Activated CD8-positive, alpha-beta T cell treated with anti-CD3 and anti-CD28 coated beads, Interleukin-2, amount 10 ng/mL, durations not matched to agents 7 days and 5 days (primary cell): ENCODE results near the gene SNRPE. TPM values are rescaled to one million over a fixed set of nuclear protein-coding genes. Genes with fewer than 3 reads are reported as not detected.
"Not testable (repeated sequence)": the region's sequence is repeated elsewhere in the genome, so short reads cannot be mapped to it uniquely, and the experiment has no call there.

Source experiments
- ATAC-seq: fragments of 150-1000 bp; cut with Tn5 transposase; one replicate; pipeline ENCODE4 v1.10.0; 2021; ENCODE audit warnings: moderate library complexity
- CTCF ChIA-PET: fragments of 350-600 bp; sonication (Branson Sonifier 250); formaldehyde crosslinking; loops from one replicate; lab custom pipeline; 2021; ENCODE audit warnings: antibody characterized with exemption; lab: Charles Lee
- POLR2A ChIA-PET: fragments of 350-600 bp; sonication (Branson Sonifier 250); formaldehyde crosslinking; loops from one replicate; lab custom pipeline; 2021; ENCODE audit warnings: antibody characterized with exemption; lab: Charles Lee
- DNase-seq: peaks from one replicate; pipeline ENCODE4 v3.0.0-alpha.2; 2020
- H3K27ac Mint-ChIP-seq: one replicate; pipeline ENCODE4 v1.8.0; 2021; ENCODE audit warnings: mild to moderate bottlenecking, mixed read lengths
- H3K27me3 Mint-ChIP-seq: one replicate; pipeline ENCODE4 v1.8.0; 2021; ENCODE audit warnings: low read depth, mixed read lengths
- H3K36me3 Mint-ChIP-seq: one replicate; pipeline ENCODE4 v1.8.0; 2021; ENCODE audit warnings: low read depth, mixed read lengths
- H3K4me1 Mint-ChIP-seq: one replicate; pipeline ENCODE4 v1.8.0; 2021; ENCODE audit warnings: low read depth, mixed read lengths
- H3K4me3 Mint-ChIP-seq: one replicate; pipeline ENCODE4 v1.8.0; 2021; ENCODE audit warnings: mild to moderate bottlenecking, mixed read lengths
- H3K9me3 Mint-ChIP-seq: one replicate; pipeline ENCODE4 v1.8.0; 2022; ENCODE audit warnings: mixed read lengths; ENCODE audit not compliant: insufficient read depth
- total RNA-seq, 2 experiments: library from RNA; stranded (reverse); gene quantifications; one replicate each; pipeline ENCODE4 v1.2.3, GENCODE V29; 2021

Gene SNRPE
- total RNA-seq: 100 to 1,000 TPM; 187 to 201 TPM

DNA sequence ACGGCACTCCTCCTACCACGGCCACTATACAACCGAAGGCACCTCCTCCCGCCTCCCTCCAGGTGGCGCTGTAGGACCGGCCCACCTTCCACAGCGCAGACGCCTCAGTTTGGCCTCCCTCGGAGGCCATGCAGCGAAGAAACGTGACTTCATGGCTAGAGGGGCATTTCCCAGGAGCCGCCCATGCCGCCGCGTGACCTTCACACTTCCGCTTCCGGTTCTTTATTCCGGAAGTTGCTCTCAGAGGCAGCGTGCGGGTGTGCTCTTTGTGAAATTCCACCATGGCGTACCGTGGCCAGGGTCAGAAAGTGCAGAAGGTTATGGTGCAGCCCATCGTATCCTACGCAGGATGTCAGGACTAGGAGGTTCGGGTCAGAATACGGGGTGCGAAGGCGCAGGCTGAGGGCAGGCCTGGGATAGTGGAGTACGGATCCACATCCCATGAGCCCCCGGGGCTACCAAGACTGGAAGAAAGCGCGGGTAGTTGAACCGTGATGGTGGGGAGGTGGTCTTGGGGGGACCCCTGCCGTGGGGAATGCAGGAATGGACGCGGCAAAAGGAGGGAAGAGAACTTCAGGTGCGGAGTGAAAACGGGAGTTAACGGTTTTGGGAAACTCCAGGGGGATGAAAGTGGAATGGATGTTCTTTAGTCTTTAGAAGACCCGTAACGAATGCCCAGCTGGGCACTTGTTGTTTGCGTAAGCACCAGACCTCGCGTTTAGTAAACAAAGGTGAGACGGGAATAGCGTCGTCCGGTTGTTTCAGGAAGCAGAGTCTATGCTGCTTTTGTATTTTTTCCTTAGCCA, at the start of gene SNRPE:
SNRPE (plus strand) TSS at position 221 of the 806 bp plus-strand sequence; CDS start at position 282, 61 bp downstream.
- Mint-ChIP-seq H3K4me1 (peaks cover 18% of the 10 kb centered on the region), H3K9me3 (no peaks in the 10 kb centered on the region), H3K27ac (peak within 1 kb of the TSS; percentile 94), H3K36me3 (peaks cover 36% of the 10 kb centered on the region), H3K27me3 (no peaks in the 10 kb centered on the region), H3K4me3 (peak within 1 kb of the TSS; percentile 96)
- ChIA-PET CTCF (interaction anchor here (1.2 to 7.7 kb wide), 5 partner anchors 10 to 945 kb away, joined by 3 to 71 read pairs (median 5); partner anchors contain the start of gene ATP2B4), POLR2A (no interaction called here)
- DNase-seq: peak; percentile 97
- ATAC-seq: peak; percentile 98

DNA sequence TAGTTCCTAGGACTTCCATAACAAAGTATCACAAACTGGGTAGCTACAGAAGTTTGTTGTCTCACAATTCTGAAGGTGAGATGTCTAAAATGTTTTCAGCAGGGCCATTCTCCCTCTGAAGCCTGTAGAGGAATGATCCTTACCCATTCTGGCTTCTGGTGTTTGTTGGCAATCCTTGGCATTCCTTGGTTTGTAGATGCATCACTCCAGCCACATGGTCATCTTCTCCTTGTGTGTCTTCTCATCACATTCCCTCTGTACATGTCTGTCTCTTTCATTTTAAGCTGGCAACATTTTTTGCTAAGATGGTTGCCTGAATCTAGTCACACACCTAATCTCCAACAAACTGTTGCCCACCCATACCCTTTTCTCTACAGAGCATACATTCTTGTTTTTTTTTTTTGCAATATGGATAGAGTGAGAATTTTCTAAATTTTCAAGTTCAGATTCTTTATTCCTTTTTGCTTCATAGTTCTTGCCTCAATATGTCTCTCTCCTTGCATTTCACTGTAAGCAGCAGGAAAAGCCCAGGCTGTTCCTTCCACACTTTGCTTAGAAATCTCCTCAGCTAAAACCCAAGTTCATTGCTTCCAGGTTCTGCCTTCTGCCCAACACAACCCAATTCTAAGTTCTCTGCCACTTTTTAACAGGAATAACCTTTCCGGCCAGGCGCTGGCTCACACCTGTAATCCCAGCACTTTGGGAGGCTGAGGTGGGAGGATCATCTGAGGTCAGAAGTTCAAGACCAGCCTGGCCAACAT, 47.6 kb upstream of the SNRPE start:
- DNase-seq: no peak
- CTCF ChIA-PET: no interaction called here
- H3K9me3 Mint-ChIP-seq: no peaks in the 10 kb centered on the region
- H3K27me3 Mint-ChIP-seq: no peaks in the 10 kb centered on the region
- no peak overlapping the region for H3K4me3 Mint-ChIP-seq
- H3K36me3 Mint-ChIP-seq: peaks cover 48% of the 10 kb centered on the region
- no peak for ATAC-seq
- H3K4me1 Mint-ChIP-seq: peaks cover 14% of the 10 kb centered on the region
- no peak overlapping the region for H3K27ac Mint-ChIP-seq
- POLR2A ChIA-PET: no interaction called here

DNA sequence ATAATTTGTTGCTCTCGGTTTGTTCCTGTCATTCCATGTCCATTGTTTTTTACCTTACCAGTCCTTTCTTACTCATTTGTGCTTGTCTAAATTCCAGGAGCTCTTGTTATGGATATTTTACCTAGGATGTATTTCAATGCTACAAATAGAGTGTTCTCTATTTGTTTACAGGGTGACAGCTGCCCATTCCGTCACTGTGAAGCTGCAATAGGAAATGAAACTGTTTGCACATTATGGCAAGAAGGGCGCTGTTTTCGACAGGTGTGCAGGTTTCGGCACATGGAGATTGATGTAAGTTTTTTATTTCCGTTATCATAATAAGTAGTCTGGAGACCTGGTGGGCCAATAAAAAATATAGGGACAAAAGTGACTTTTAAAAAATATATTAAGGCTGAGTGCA, 43.0 kb upstream of the SNRPE start:
- no peak for ATAC-seq
- CTCF ChIA-PET: no interaction called here
- H3K27ac Mint-ChIP-seq: no peak overlapping the region
- H3K4me1 Mint-ChIP-seq: peaks cover 5% of the 10 kb centered on the region
- no peaks in the 10 kb centered on the region for H3K9me3 Mint-ChIP-seq
- no peak for DNase-seq
- H3K4me3 Mint-ChIP-seq: no peak overlapping the region
- POLR2A ChIA-PET: interaction anchor here (0.8 kb wide), 1 partner anchor 54 kb away, joined by 3 read pairs; the partner anchor contains the start of gene LAX1
- peaks cover 53% of the 10 kb centered on the region for H3K36me3 Mint-ChIP-seq
- no peaks in the 10 kb centered on the region for H3K27me3 Mint-ChIP-seq

DNA sequence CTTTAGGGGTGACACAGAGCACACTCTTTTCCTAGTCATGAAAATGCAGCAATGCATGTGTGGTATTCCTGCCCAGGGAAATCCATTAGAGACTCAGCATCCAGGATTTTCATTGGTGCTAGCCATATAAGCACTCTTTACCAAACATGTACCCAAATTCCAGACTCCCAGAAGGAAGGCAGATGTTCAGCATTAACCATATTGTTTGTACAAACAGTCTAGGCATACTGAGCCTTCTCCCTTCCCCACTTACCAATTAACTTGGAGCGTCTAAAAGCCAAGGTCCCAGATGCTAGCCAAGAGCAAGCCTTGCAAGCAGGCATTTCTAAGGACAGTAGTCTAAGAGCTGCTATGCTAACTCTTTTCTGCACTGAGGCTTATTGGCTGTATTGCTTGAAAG, 38.1 kb upstream of the SNRPE start:
- Mint-ChIP-seq H3K4me3 (no peak overlapping the region), H3K27ac (no peak overlapping the region), H3K36me3 (peaks cover 57% of the 10 kb centered on the region), H3K4me1 (peaks cover 2% of the 10 kb centered on the region), H3K9me3 (no peaks in the 10 kb centered on the region), H3K27me3 (no peaks in the 10 kb centered on the region)
- DNase-seq (no peak), ATAC-seq (no peak)
- ChIA-PET POLR2A (no interaction called here), CTCF (no interaction called here)

DNA sequence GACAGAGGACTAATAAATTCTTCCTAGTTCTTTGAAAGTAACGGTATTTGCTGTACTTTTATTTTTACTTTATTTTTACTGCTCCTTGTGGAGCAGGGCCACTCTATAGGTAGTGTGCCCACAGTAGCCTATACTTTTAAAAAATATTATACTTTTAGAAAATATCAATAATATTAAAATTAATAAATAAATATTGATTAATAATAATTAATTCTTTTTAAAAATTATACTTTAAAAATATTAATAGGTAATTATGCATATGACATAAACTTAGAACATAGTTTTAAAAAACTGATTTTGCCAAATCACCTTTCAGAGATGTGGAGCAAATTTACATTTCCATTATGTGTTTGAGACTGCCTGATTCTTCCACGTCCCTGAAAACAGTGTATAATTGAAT, 35.2 kb upstream of the SNRPE start:
- no peak for DNase-seq
- no peaks in the 10 kb centered on the region for H3K9me3 Mint-ChIP-seq
- no peaks in the 10 kb centered on the region for H3K27me3 Mint-ChIP-seq
- peaks cover 60% of the 10 kb centered on the region for H3K36me3 Mint-ChIP-seq
- H3K4me3 Mint-ChIP-seq: no peak overlapping the region
- POLR2A ChIA-PET: no interaction called here
- H3K4me1 Mint-ChIP-seq: peaks cover 2% of the 10 kb centered on the region
- no peak overlapping the region for H3K27ac Mint-ChIP-seq
- CTCF ChIA-PET: no interaction called here
- ATAC-seq: no peak

DNA sequence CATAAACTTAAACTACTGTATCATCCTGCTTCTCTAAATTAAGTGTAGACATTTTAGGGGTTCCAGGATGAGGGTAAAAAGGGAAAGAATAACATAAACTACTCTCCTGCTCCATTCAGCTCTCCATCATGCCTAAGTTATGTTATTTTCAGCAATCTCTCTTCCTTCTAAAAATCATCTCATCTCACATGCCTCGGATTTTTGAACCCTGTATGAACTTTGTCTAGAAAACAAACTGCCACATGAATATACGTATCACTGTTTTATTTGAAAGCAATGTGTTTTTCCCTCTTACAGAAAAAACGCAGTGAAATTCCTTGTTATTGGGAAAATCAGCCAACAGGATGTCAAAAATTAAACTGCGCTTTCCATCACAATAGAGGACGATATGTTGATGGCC, 33.4 kb upstream of the SNRPE start:
- Mint-ChIP-seq H3K4me3 (no peak overlapping the region), H3K9me3 (no peaks in the 10 kb centered on the region), H3K4me1 (peaks cover 2% of the 10 kb centered on the region), H3K27me3 (no peaks in the 10 kb centered on the region), H3K27ac (no peak overlapping the region), H3K36me3 (peaks cover 54% of the 10 kb centered on the region)
- no peak for ATAC-seq
- no peak for DNase-seq
- ChIA-PET POLR2A (interaction anchor here (1.4 kb wide), 1 partner anchor 63 kb away, joined by 4 read pairs; the partner anchor contains the start of gene LAX1), CTCF (interaction anchor here (1.1 kb wide), 1 partner anchor 571 kb away, joined by 3 read pairs; no protein-coding TSS in a partner anchor)

DNA sequence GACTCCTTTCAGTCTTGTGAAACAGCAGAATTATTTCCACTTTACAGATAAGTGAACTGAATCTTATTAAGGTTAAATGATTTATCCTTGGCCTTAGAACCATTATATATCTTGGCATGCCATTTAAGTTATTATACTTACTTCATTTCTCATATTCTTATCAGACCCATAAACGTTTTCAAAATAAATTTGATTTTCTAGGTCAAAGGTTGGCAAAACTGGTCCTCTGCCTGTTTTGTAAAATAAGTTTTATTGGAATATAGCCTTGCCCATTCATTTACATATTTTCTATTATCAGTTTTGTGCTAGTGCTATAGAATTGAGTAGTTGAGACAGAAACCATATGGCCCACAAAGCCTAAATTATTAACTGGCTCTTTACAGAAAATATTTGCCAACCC, 32.9 kb upstream of the SNRPE start:
- H3K36me3 Mint-ChIP-seq: peaks cover 55% of the 10 kb centered on the region
- CTCF ChIA-PET: no interaction called here
- DNase-seq (no peak), ATAC-seq (no peak)
- H3K27ac Mint-ChIP-seq: no peak overlapping the region
- H3K4me1 Mint-ChIP-seq: peaks cover 2% of the 10 kb centered on the region
- H3K27me3 Mint-ChIP-seq: no peaks in the 10 kb centered on the region
- H3K4me3 Mint-ChIP-seq: no peak overlapping the region
- H3K9me3 Mint-ChIP-seq: no peaks in the 10 kb centered on the region
- POLR2A ChIA-PET: no interaction called here

DNA sequence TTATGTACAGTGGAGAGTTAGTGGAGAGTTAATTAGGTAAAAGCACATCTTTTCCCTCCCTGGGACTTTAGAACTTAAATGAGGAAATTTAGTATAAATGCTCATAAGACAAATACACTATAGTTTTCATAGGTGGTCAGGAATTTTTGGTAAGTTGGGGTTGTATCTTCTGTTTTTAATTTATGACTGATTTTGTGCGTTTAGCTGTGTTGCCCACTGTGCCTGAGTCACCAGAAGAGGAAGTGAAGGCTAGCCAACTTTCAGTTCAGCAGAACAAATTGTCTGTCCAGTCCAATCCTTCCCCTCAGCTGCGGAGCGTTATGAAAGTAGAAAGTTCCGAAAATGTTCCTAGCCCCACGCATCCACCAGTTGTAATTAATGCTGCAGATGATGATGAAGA, 32.2 kb upstream of the SNRPE start:
- H3K9me3 Mint-ChIP-seq, CTCF ChIA-PET, H3K4me1 Mint-ChIP-seq, ATAC-seq, DNase-seq, POLR2A ChIA-PET, H3K4me3 Mint-ChIP-seq, H3K27me3 Mint-ChIP-seq: not testable (repeated sequence)
- Mint-ChIP-seq H3K36me3 (peaks cover 57% of the 10 kb centered on the region), H3K27ac (peak overlapping the region; percentile 14)

DNA sequence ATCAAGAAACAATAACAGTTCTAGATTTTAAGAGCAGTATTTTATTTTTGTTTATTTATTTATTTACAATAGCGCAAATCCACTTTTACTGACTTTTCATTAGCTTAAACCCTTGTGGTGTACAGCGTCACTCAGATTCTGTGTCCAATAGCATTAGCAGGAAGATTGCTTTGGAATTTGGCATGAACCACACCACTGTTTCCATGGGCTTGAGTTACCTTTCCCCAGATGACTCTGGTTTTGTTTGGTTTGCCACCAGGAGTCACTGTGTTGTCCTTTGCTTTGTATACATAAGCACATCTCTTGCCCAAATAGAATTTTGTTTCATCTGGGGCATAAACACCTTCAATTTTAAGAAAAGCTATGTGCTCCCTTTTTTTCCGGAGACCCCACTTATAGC, 25.9 kb upstream of the SNRPE start:
- no peaks in the 10 kb centered on the region for H3K27me3 Mint-ChIP-seq
- POLR2A ChIA-PET: no interaction called here
- no peaks in the 10 kb centered on the region for H3K9me3 Mint-ChIP-seq
- peaks cover 53% of the 10 kb centered on the region for H3K36me3 Mint-ChIP-seq
- ATAC-seq (no peak), DNase-seq (no peak)
- no peaks in the 10 kb centered on the region for H3K4me1 Mint-ChIP-seq
- H3K27ac Mint-ChIP-seq: no peak overlapping the region
- H3K4me3 Mint-ChIP-seq: no peak overlapping the region
- CTCF ChIA-PET: no interaction called here

DNA sequence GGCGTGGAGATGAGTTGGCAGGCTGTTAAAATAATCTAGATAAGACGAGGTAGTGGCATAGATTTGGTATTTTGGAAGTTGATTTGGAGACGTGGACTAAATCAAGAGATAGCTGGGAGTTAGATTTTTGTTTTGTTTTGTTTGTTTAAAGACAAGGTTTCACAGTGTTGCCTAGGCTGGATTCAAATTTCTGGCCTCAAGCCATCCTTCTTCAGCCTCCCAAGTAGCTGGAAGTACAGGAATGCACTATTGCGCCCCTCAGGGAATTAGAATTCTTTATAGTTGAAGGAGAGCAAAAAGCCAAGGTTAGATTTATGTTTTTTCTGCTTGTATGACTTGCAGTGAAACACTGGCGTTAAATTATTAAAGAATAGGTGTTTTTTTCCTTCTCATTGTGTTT, 22.3 kb upstream of the SNRPE start:
- Mint-ChIP-seq H3K4me1 (no peaks in the 10 kb centered on the region), H3K4me3 (no peak overlapping the region), H3K36me3 (peaks cover 61% of the 10 kb centered on the region), H3K9me3 (no peaks in the 10 kb centered on the region), H3K27ac (no peak overlapping the region), H3K27me3 (no peaks in the 10 kb centered on the region)
- ChIA-PET CTCF (no interaction called here), POLR2A (no interaction called here)
- ATAC-seq (no peak), DNase-seq (no peak)

DNA sequence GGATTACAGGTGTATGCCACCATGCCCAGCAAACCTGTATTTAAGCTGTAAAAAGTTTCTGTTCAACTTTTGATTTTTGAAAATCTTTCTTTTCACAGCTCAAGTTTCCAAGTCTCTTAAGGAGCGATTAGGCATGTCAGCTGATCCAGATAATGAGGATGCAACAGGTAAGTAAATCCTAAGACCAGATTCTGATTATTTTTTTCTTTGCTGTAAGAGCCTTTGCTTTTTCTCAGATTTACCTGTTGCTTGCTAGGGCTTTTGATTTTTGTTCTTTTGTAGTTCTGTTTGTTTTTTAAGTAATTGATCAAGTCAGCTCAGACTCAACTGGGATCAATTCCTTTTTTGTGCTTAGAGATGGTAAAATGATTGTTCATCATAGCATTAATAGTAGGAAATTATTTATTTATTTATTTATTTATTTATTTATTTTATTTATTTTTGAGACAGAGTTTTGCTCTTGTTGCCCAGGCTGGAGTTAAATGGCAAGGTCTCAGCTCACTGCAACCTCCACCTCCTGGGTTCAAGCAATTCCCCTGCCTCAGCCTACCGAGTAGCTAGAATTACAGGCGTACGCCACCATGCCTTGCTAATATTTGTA, 21.1 kb upstream of the SNRPE start:
- Mint-ChIP-seq H3K36me3 (peaks cover 60% of the 10 kb centered on the region), H3K27me3 (no peaks in the 10 kb centered on the region), H3K9me3 (no peaks in the 10 kb centered on the region), H3K4me1 (no peaks in the 10 kb centered on the region), H3K4me3 (no peak overlapping the region), H3K27ac (no peak overlapping the region)
- DNase-seq (no peak), ATAC-seq (no peak)
- POLR2A ChIA-PET: interaction anchor here (0.7 kb wide), 1 partner anchor 249 kb away, joined by 3 read pairs; no protein-coding TSS in a partner anchor
- CTCF ChIA-PET: no interaction called here

DNA sequence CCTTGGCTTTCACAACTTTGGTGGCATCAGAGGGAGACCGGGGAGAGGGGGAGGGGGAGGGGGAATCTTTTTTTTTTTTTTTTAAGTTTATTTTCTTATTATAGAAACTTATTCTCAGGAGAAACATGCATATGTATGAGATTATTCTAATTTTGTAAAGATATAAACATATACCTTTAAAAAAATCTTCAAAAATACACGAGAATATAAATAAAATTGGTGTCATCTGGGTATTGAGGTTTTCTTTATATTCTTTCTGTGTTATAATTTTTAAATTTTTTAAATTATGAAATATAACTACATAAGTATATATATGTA, 18.9 kb upstream of the SNRPE start:
- no peak for ATAC-seq
- Mint-ChIP-seq H3K4me3 (no peak overlapping the region), H3K27ac (no peak overlapping the region), H3K4me1 (no peaks in the 10 kb centered on the region), H3K9me3 (no peaks in the 10 kb centered on the region), H3K36me3 (peaks cover 62% of the 10 kb centered on the region), H3K27me3 (no peaks in the 10 kb centered on the region)
- no peak for DNase-seq
- CTCF ChIA-PET: no interaction called here
- POLR2A ChIA-PET: no interaction called here
